Measurements from ENCODE around the gene USP32.

USP32 gene

DNA sequence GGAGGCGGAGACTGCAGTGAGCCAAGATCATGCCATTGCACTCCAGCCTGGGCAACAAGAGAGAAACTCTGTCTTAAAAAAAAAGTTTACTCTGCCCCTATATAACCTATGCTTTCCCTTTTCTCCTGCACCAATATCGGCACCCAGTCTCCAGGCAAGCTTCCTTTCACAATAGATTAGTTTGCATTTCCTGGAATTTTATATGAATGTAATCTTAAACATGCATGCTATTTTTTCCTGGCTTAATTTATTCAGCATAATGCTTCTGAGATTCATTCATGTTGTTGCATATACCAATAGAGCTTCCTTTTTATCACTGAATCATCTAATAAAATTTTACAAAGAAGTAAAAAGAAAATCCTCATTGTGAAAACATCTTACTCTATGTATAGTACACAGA is 59.4 kb downstream of the USP32 start:
- no peak for DNase-seq (ENCODE audit: low spot score)
- no peak for TF ChIP-seq CTCF (IDR thresholded peaks at IDR 0.05; ENCODE audit: borderline replicate concordance, control extremely low read depth, extremely low read depth, insufficient read depth, missing control alignments)
- in situ Hi-C loops (cut with MboI; ENCODE audit: low sequenced_read_pairs, unreplicated experiment), result no loop called here

GRCh38 chr17:60330731-60331130 is 61.2 kb downstream of the USP32 start:
- DNase-seq (ENCODE audit: low spot score), result no peak
- no peak for TF ChIP-seq CTCF (IDR thresholded peaks at IDR 0.05; ENCODE audit: borderline replicate concordance, control extremely low read depth, extremely low read depth, insufficient read depth, missing control alignments)
- in situ Hi-C loops (cut with MboI; ENCODE audit: low sequenced_read_pairs, unreplicated experiment), result no loop called here

DNA sequence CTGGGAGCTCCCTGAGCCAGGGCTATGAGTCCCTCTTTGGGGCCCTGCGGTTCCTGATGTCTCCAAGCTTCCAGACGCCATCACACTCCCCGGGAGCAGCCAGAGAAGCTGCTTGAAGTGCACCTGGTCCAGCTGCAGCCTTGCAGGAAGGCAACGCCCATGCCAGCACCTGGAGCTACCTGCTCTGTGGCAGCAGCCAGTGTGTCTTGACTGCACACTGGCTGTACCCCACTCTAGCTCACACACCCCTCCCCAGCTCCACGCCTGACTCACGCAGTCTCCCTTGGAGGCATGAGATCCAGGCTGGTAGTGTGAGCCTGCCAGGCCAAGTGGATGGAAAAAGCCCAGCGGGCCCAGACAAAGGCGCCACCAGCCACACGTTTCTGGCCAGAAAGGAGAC is 63.3 kb downstream of the USP32 start:
- in situ Hi-C loops (cut with MboI; ENCODE audit: low sequenced_read_pairs, unreplicated experiment), result no loop called here
- no peak for TF ChIP-seq CTCF (IDR thresholded peaks at IDR 0.05; ENCODE audit: borderline replicate concordance, control extremely low read depth, extremely low read depth, insufficient read depth, missing control alignments)

DNA sequence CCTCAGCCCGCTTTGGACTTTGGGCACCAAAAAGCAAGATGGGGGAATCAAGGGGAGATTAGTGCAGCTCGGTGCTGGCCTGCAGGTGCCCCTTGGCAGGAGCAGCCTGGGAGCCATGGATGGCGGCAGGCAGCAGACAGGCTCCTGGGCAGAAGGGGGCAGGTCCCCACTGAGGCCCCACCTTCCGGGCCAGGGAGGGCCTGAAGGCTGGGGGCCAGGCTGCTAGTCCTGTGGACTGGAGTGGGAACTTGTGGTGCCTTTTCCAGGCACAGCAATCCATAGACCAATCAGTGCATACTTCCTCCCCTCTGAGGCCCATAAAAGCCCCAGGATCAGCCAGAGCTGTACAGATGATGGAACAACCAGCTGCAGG is 64.0 kb downstream of the USP32 start:
- no peak for DNase-seq (ENCODE audit: low spot score)
- no peak for TF ChIP-seq CTCF (IDR thresholded peaks at IDR 0.05; ENCODE audit: borderline replicate concordance, control extremely low read depth, extremely low read depth, insufficient read depth, missing control alignments)

More for the DNA sequence above, 63.3 kb downstream of the USP32 start:
- DNase-seq (ENCODE audit: low spot score), result no peak

DNA sequence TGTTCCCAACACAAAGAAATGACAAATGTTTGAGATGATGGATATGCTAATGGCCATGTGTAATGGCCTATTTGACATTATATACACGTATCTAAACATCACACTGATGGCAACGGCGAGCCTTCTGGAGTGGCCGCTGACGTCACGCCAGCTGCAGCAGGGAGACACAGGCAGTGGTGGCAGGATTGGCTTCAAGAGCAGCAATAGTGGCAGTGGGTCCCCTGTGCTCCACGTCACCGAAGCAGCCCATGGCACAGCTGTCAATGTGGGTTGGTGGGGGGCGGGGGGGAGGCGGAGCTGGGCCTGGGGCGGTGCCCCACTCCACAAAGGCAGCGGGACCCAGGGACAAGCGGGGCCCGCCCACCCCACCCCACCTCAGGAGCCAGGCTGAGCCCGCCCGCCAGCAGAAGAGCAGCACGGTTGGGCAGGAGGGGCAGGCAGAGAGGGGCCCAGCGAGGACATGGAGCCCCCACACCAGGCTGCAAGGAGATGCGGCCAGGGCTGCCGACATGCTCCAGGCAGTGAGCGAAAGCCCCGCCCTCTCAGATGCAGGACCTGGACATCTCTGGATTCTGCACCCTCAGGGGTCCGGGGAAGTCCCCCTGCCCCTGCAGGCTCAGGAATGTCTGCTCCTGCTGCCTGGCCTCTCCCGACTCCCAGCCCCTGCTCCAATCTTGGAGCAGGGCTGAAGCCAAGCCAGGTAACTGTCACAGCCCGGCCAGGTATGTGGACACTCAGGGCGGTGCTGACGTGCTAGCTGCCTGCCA is 64.6 kb downstream of the USP32 start:
- TF ChIP-seq CTCF (IDR thresholded peaks at IDR 0.05; ENCODE audit: borderline replicate concordance, control extremely low read depth, extremely low read depth, insufficient read depth, missing control alignments), result no peak
- DNase-seq (ENCODE audit: low spot score), result no peak
- in situ Hi-C loops (cut with MboI; ENCODE audit: low sequenced_read_pairs, unreplicated experiment), result no loop called here

More for the DNA sequence above, 64.0 kb downstream of the USP32 start:
- in situ Hi-C loops (cut with MboI; ENCODE audit: low sequenced_read_pairs, unreplicated experiment), result no loop called here

- in situ Hi-C loops (cut with MboI; ENCODE audit: low sequenced_read_pairs, unreplicated experiment), result no loop called here
- no peak for DNase-seq (ENCODE audit: low spot score)
- no peak for TF ChIP-seq CTCF (IDR thresholded peaks at IDR 0.05; ENCODE audit: borderline replicate concordance, control extremely low read depth, extremely low read depth, insufficient read depth, missing control alignments)
Observed at GRCh38 chr17:60326702-60327101, 65.2 kb downstream of the USP32 start.

All from GM13976 (cell line).